Type B pancreatic cell (in vitro differentiated cells): Measurements from ENCODE around the gene ZNF564. TPM values are rescaled to one million over a fixed set of nuclear protein-coding genes. Genes with fewer than 3 reads are reported as not detected.

Source experiments
- DNase-seq: peaks from one replicate; pipeline ENCODE4 v3.0.0; 2021; ENCODE audit warnings: mixed read lengths; ENCODE audit not compliant: unreplicated experiment; ENCODE audit errors: extremely low spot score
- H3K27ac Mint-ChIP-seq: 2 replicates; pipeline ENCODE4 v1.8.0; 2021; ENCODE audit warnings: mild to moderate bottlenecking, mixed read lengths
- H3K27me3 Mint-ChIP-seq: 2 replicates; pipeline ENCODE4 v1.8.0; 2021; ENCODE audit warnings: mixed read lengths
- H3K36me3 Mint-ChIP-seq: 2 replicates; pipeline ENCODE4 v1.8.0; 2021; ENCODE audit warnings: mixed read lengths
- H3K4me1 Mint-ChIP-seq: one replicate; pipeline ENCODE4 v1.8.0; 2021; ENCODE audit warnings: mixed read lengths; ENCODE audit not compliant: unreplicated experiment
- H3K4me3 Mint-ChIP-seq: 2 replicates; pipeline ENCODE4 v1.8.0; 2021; ENCODE audit warnings: mild to moderate bottlenecking, mixed read lengths
- H3K9me3 Mint-ChIP-seq: 2 replicates; pipeline ENCODE4 v1.8.0; 2021; ENCODE audit warnings: mixed read lengths
- long read RNA-seq: library from polyadenylated mRNA; unstranded; transcript quantifications from one replicate; pipeline ENCODE4 v2.0.0, GENCODE V29; 2020
- total RNA-seq: library from RNA; stranded (reverse); gene quantifications from 2 replicates; pipeline ENCODE4 v1.2.1, GENCODE V29; 2021; ENCODE audit warnings: low replicate concordance
- TF ChIP-seq, protein P1 (sequence below): fragments of 200-600 bp; sonication (generic); conservative IDR thresholded peaks from 2 replicates; pipeline ENCODE4 v1.5.0; 2021; ENCODE audit warnings: antibody characterized with exemption, mild to moderate bottlenecking

ZNF564 gene
- 11.0 and 14.5 TPM in 2 replicates for total RNA-seq
- long read RNA-seq, transcript ZNF564-201 (4 exons, 2,935 nt) = major isoform, 35 of 36 reads
- long read RNA-seq, partial matches to known transcripts = 0 of 36 reads
- long read RNA-seq, other reads (novel, unspliced or antisense) = 1 of 36 reads

- peak within 1 kb of the TSS; percentile 97 for H3K27ac Mint-ChIP-seq
- DNase-seq = peak; percentile 93
- H3K36me3 Mint-ChIP-seq = peaks cover 20% of the 10 kb centered on the region
- H3K9me3 Mint-ChIP-seq = no peaks in the 10 kb centered on the region
- TF ChIP-seq, protein P1, sequence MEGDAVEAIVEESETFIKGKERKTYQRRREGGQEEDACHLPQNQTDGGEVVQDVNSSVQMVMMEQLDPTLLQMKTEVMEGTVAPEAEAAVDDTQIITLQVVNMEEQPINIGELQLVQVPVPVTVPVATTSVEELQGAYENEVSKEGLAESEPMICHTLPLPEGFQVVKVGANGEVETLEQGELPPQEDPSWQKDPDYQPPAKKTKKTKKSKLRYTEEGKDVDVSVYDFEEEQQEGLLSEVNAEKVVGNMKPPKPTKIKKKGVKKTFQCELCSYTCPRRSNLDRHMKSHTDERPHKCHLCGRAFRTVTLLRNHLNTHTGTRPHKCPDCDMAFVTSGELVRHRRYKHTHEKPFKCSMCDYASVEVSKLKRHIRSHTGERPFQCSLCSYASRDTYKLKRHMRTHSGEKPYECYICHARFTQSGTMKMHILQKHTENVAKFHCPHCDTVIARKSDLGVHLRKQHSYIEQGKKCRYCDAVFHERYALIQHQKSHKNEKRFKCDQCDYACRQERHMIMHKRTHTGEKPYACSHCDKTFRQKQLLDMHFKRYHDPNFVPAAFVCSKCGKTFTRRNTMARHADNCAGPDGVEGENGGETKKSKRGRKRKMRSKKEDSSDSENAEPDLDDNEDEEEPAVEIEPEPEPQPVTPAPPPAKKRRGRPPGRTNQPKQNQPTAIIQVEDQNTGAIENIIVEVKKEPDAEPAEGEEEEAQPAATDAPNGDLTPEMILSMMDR = no peak
- peaks cover 11% of the 10 kb centered on the region for H3K4me1 Mint-ChIP-seq
- H3K4me3 Mint-ChIP-seq = peak within 1 kb of the TSS; percentile 97
- H3K27me3 Mint-ChIP-seq = peaks cover 4% of the 10 kb centered on the region
Measured at GRCh38 chr19:12551060-12551832, at the start of gene ZNF564. Gene ZNF564, minus strand, starts transcription at chr19:12551482. Its CDS starts 150 bp downstream, at chr19:12551332.

DNA sequence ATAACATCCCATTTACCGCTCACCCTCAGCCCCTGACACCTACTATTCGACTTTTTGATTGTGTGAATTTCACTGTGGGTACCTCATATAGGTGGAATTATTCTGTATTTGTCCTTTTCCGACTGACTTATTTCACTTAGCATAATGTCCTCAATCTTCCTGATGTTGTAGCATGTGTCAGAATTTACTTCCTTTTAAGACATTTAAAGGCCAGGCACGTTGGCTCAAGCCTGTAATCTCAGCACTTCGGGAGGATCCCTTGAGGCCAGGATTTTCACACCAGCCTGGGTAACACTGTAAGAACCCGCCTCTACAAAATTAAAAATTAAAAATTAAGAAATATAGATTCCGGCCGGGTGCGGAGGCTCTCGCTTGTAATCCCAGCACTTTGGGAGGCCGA, 46.3 kb upstream of the ZNF564 start:
- Mint-ChIP-seq H3K36me3 (peaks cover 15% of the 10 kb centered on the region), H3K4me1 (no peaks in the 10 kb centered on the region), H3K27me3 (no peaks in the 10 kb centered on the region), H3K4me3 (no peak overlapping the region), H3K27ac (no peak overlapping the region), H3K9me3 (no peaks in the 10 kb centered on the region)
- TF ChIP-seq, protein P1 = no peak
- DNase-seq = peak; percentile 34

DNA sequence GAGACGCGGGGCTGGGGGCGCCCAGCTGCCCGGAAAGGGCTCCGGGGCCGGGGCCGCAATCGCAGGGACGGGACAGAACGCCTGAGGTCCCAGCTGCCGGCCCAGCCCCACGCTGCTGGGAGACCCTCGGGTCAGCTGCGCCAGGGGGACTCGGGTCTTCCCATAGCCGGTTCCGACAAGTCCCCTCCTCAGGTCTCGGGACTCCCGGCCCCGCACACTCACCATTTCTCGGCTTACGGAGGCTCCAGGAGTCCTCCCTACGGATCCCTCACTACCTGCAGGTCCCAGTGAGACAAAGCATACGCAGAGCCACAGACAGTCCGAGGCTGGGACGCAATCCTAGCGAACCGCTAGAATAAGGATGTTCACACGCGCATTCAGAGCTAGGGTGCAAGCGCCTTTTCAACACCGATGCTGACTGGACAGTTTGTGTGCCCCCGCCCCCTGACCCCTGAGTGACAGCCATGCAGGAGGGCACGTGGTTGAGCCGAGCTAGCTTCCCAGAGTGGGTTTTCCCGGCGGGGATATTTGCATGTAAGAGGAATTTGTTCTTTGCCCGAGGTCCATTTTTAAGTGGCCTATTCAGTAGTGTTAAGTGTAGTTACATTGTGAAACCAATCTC, 45.8 kb upstream of the ZNF564 start:
- Mint-ChIP-seq H3K36me3 (peaks cover 15% of the 10 kb centered on the region), H3K4me1 (no peaks in the 10 kb centered on the region), H3K27me3 (no peaks in the 10 kb centered on the region), H3K4me3 (no peak overlapping the region), H3K27ac (no peak overlapping the region), H3K9me3 (no peaks in the 10 kb centered on the region)
- peak; percentile 65 for DNase-seq
- TF ChIP-seq, protein P1 = no peak

GRCh38 chr19:12596485-12596884, 45.2 kb upstream of the ZNF564 start:
- Mint-ChIP-seq H3K36me3 (peaks cover 15% of the 10 kb centered on the region), H3K27ac (no peak overlapping the region), H3K4me1 (no peaks in the 10 kb centered on the region), H3K9me3 (no peaks in the 10 kb centered on the region), H3K4me3 (no peak overlapping the region), H3K27me3 (no peaks in the 10 kb centered on the region)
- TF ChIP-seq, protein P1 = no peak
- DNase-seq = peak; percentile 31

DNA sequence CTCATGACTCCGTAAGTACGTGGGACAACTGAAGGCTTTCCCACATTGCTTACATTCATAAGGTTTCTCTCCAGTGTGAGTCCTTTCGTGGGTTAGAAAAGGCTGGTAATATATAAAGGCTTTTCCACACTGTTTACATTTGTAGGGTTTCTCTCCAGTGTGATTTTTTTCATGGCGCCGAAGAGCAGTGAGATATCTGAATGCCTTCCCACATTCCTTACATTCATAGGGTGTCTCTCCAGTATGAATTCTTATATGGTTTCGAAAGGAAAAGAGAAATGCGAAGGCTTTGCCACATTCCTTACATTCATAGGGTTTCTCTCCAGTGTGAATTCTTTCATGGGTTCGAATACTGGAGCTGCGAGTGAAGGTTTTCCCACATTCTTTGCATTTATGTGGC, 29.8 kb upstream of the ZNF564 start:
- H3K4me1 Mint-ChIP-seq = no peaks in the 10 kb centered on the region
- H3K9me3 Mint-ChIP-seq = peaks cover 27% of the 10 kb centered on the region
- H3K27me3 Mint-ChIP-seq = no peaks in the 10 kb centered on the region
- peaks cover 48% of the 10 kb centered on the region for H3K36me3 Mint-ChIP-seq
- TF ChIP-seq, protein P1 = no peak
- no peak overlapping the region for H3K4me3 Mint-ChIP-seq
- no peak overlapping the region for H3K27ac Mint-ChIP-seq
- DNase-seq = no peak
